ENCODE measurements around the gene HNRNPC.

HNRNPC gene

GRCh38 chr14:21205026-21205677 is 64.1 kb downstream of the HNRNPC start:
- no peak for TF ChIP-seq CTCF (IDR thresholded peaks at IDR 0.05; ENCODE audit: low read depth, low read length, missing control alignments)
- no peak for DNase-seq (ENCODE audit: low read depth)
- no peak overlapping the region for H3K4me3 ChIP-seq (ENCODE audit: low read depth, low read length)

DNA sequence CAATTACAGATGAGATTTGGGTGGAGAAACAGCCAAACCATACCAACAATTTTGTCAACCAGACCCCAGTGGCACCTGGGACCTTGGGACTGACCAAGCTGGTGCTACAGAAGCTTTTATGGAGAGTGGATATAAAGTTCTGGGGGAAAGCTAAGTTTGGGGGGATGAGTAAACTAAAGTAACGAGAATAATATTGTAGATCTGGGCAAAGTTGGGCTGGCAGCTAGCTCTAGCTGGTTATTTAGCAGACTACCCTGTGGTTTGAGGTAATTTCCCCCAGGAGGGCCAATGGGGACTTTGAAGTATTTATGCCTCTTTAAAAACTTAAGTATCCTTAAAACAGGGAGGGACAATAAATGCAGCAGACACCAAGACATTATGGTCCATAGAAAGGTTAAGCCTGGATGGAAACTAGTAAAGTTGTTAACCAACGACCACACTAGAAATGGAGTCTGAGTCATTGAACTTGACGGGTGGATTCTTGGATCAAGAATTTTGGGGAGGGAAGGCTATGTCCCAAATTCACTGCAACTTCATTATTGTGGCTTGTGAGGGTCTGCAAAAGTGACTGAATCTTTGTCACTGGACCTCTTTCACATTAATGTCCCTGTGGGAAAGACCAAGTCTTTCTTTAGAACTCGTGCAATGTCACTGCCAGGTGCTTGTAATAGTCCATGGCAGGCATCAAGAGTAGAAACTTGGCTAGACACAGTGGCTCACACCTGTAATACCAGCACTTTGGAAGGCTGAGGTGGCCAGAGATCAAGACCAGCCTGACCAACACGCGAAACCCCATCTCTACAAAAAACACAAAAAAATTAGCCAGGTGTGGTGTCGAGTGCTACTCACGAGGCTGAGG is 64.8 kb downstream of the HNRNPC start:
- H3K4me3 ChIP-seq (ENCODE audit: low read depth, low read length), result no peak overlapping the region
- DNase-seq (ENCODE audit: low read depth), result no peak
- TF ChIP-seq CTCF (IDR thresholded peaks at IDR 0.05; ENCODE audit: low read depth, low read length, missing control alignments), result no peak

DNA sequence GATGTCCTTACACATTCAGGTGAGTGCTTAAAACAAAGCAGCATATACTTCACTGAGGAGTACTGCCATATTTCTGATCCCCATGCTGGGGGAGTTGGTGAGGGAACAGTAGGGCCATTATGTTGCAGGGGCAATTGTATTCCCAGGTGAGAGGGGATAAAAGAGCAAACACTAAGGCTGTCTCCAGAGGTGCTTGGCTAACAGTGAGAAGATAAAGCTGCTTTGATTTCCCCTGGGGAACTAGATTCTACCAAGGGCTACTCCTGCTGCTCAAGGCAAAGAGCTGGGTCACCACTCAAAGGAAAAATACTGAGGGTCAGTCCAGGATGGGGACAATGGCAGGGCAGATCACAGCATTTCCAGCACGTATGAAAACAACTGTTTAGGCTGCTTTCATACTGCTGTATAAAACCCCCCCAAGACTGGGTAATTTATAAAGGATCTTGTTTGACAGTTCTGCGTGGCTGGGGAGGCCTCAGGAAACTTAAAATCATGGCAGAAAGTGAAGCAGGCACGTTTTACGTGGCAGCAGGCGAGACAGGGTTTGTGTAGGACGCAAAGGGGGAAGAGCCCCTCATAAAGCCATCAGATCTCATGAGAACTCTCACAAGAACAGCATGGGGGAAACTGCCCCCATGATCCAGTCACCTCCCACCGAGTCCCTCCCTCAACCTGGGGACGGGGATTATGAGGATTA is 65.6 kb downstream of the HNRNPC start:
- no peak overlapping the region for H3K4me3 ChIP-seq (ENCODE audit: low read depth, low read length)
- TF ChIP-seq CTCF (IDR thresholded peaks at IDR 0.05; ENCODE audit: low read depth, low read length, missing control alignments), result no peak
- DNase-seq (ENCODE audit: low read depth), result no peak

DNA sequence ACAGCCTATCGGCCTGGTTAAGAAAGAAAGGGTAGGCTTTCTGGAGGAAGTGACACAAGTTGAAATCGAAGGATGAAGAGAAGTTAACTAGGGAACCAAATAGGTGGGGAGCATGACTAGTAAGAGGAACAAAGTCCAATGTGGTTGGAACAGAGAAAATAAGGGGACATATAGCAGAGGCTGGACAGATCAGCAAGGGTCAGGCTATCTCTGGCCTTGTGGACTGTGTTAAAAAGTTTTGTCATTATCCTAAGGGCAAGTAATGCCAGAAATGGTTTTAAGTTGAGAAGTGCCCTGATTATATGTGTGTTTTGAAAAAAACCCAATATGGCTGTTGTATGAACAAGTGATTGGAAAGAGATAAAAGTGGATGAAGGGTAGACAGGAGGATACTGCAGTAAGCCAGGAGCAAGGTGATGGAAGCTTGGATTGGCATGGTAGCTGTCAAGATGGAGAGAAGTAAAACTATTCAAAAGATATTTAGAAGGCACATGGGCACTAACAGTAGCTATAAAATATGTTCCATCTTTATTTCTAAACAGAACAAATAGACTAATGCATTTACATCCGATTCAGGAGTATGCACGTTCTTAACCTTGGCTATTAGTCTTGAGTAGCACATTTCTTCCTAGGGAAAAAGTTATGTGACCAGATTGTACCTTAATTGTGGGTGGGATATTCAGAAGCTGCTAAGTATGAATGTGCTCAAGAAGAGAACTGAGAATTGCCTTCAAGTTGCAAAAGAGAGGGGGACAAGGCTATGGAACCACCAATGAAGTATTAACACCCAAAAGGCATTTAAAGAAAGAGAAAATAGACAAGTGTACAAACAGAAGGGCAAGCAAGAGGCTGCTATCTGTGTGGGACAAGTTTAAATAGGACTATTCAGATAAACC is 66.5 kb downstream of the HNRNPC start:
- TF ChIP-seq CTCF (IDR thresholded peaks at IDR 0.05; ENCODE audit: low read depth, low read length, missing control alignments), result no peak
- no peak for DNase-seq (ENCODE audit: low read depth)
- no peak overlapping the region for H3K4me3 ChIP-seq (ENCODE audit: low read depth, low read length)

DNA sequence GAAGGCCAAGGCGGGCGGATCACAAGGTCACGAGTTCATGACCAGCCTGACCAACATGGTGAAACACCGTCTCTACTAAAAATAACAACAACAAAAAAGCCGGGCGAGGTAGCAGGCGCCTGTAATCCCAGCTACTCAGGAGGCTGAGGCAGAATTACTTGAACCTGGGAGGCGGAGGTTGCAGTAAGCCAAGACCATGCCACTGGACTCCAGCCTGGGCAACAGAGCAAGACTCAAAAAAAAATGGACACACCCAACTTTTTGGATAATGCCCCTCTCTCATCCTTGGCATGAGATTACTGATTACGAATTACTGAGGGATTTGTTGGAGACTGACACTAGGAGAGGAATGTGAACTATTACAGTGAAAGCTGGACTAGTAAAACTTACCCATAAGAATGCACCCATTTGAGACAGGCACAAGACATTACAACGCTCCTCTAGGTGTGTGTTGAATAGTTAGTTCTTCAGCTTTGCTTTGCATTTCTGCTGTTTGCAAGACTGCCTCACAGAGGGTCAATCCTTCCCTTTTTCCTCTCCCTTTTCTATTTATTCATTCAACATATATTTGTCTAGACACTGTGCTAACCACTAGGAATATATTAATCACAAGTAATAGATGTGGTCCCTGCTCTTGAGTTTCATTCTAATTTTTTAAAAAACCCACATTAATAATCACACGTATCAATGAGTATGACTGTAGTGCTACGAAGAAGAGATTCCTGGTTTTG is 67.3 kb downstream of the HNRNPC start:
- no peak for TF ChIP-seq CTCF (IDR thresholded peaks at IDR 0.05; ENCODE audit: low read depth, low read length, missing control alignments)
- no peak for DNase-seq (ENCODE audit: low read depth)
- no peak overlapping the region for H3K4me3 ChIP-seq (ENCODE audit: low read depth, low read length)

Measured in GM12864 (cell line).